KG1 (cell line): ENCODE measurements around the gene PRR29.
"Not testable (repeated sequence)": the region's sequence is repeated elsewhere in the genome, so short reads cannot be mapped to it uniquely, and the experiment has no call there.

Experiments
- DNase-seq: peaks from one replicate; lab custom pipeline; 2025; lab: John Stamatoyannopoulos, UW

PRR29 gene

GRCh38 chr17:64015447-64015846 lies 17.3 kb downstream of the PRR29 start:
- no peak for DNase-seq

GRCh38 chr17:64016231-64016784 lies 18.2 kb downstream of the PRR29 start:
- peak; percentile 75 for DNase-seq

GRCh38 chr17:64016974-64017373 lies 18.8 kb downstream of the PRR29 start:
- DNase-seq, result no peak

- DNase-seq, result no peak
Measured at GRCh38 chr17:64017381-64017980, 19.3 kb downstream of the PRR29 start.

- not testable (repeated sequence) for DNase-seq
Measured at GRCh38 chr17:64019551-64019961, 21.4 kb downstream of the PRR29 start.

- DNase-seq, result peak; percentile 79
Measured at GRCh38 chr17:64020056-64020766, 22.1 kb downstream of the PRR29 start, which contains the start of gene ICAM2. Gene ICAM2 (minus strand): TSS chr17:64020633. CDS start chr17:64006691, 13,942 bp downstream.

GRCh38 chr17:64022611-64023063 lies 24.5 kb downstream of the PRR29 start:
- no peak for DNase-seq

- DNase-seq, result no peak
Measured at GRCh38 chr17:64024215-64024654, 26.1 kb downstream of the PRR29 start.

- no peak for DNase-seq
Measured at GRCh38 chr17:64024781-64025731, 26.9 kb downstream of the PRR29 start.

- peak; percentile 93 for DNase-seq
Measured at GRCh38 chr17:64025732-64026294, 27.7 kb downstream of the PRR29 start.

GRCh38 chr17:64028874-64029464 lies 30.8 kb downstream of the PRR29 start:
- peak; percentile 24 for DNase-seq

- DNase-seq, result no peak
Measured at GRCh38 chr17:64032081-64032480, 33.9 kb downstream of the PRR29 start.

- DNase-seq, result no peak
Measured at GRCh38 chr17:64036198-64036922, 38.2 kb downstream of the PRR29 start.

GRCh38 chr17:64037180-64037579 lies 39.0 kb downstream of the PRR29 start:
- no peak for DNase-seq

- no peak for DNase-seq
Measured at GRCh38 chr17:64037802-64038201, 39.7 kb downstream of the PRR29 start.

- DNase-seq, result no peak
Measured at GRCh38 chr17:64038331-64039105, 40.4 kb downstream of the PRR29 start.

GRCh38 chr17:64039106-64039400 lies 40.9 kb downstream of the PRR29 start:
- no peak for DNase-seq

- no peak for DNase-seq
Measured at GRCh38 chr17:64040206-64040605, 42.1 kb downstream of the PRR29 start.

- DNase-seq, result no peak
Measured at GRCh38 chr17:64041912-64042311, 43.8 kb downstream of the PRR29 start.
